Muscle layer of colon (tissue), 2 donors: ENCODE results near the gene CHIC1.
"Not testable (repeated sequence)": the region's sequence is repeated elsewhere in the genome, so short reads cannot be mapped to it uniquely, and the experiment has no call there.

ENCODE experiments used
- H3K27ac ChIP-seq: one replicate; pipeline ENCODE4 v1.7.0; 2013; ENCODE audit warnings: low read depth, mild to moderate bottlenecking, low read length, moderate library complexity
- H3K27me3 ChIP-seq, 2 donors: one replicate each; pipeline ENCODE4 v1.7.0; 2013; ENCODE audit warnings: low read length in 2 of 2, mild to moderate bottlenecking in 2 of 2; ENCODE audit not compliant: insufficient read depth in 2 of 2, control insufficient read depth in 1 of 2
- H3K36me3 ChIP-seq: one replicate; pipeline ENCODE4 v1.7.0; 2013; ENCODE audit warnings: mild to moderate bottlenecking, low read length; ENCODE audit not compliant: insufficient read depth
- H3K4me1 ChIP-seq: one replicate; pipeline ENCODE4 v1.7.0; 2013; ENCODE audit warnings: mild to moderate bottlenecking, low read length; ENCODE audit not compliant: insufficient read depth
- H3K4me3 ChIP-seq, 2 donors: one replicate each; pipeline ENCODE4 v1.7.0; 2013; ENCODE audit warnings: low read length in 2 of 2, low read depth in 1 of 2, mild to moderate bottlenecking in 1 of 2, moderate library complexity in 1 of 2
- H3K9ac ChIP-seq: one replicate; pipeline ENCODE4 v1.7.0; 2013; ENCODE audit warnings: low read length
- H3K9me3 ChIP-seq: one replicate; pipeline ENCODE4 v1.7.0; 2013; ENCODE audit warnings: mild to moderate bottlenecking, low read length
- donor health status: abdominal sarcoma.
- donor health status: Adenocarcinoma of cecum.

Gene CHIC1

GRCh38 chrX:73562984-73563737 lies at the start of gene CHIC1:
CHIC1 (plus strand) TSS chrX:73563197; CDS start chrX:73563285, 88 bp downstream.
- peak within 1 kb of the TSS; percentile 75 for H3K27ac ChIP-seq
- no peaks in the 10 kb centered on the region for H3K9me3 ChIP-seq
- no peaks in the 10 kb centered on the region for H3K27me3 ChIP-seq
- peaks cover 4% of the 10 kb centered on the region for H3K4me1 ChIP-seq
- H3K4me3 ChIP-seq = peak within 1 kb of the TSS; percentile 47 to 77
- H3K36me3 ChIP-seq = no peaks in the 10 kb centered on the region
- H3K9ac ChIP-seq = peak within 1 kb of the TSS; percentile 66

GRCh38 chrX:73522823-73523222 lies 40.2 kb upstream of the CHIC1 start:
- not testable (repeated sequence) for H3K9ac ChIP-seq, H3K4me1 ChIP-seq, H3K9me3 ChIP-seq, H3K27me3 ChIP-seq, H3K27ac ChIP-seq, H3K4me3 ChIP-seq, H3K36me3 ChIP-seq

GRCh38 chrX:73524906-73525305 lies 38.1 kb upstream of the CHIC1 start:
- H3K4me3 ChIP-seq = no peak overlapping the region
- H3K9me3 ChIP-seq = no peaks in the 10 kb centered on the region
- no peak overlapping the region for H3K9ac ChIP-seq
- H3K36me3 ChIP-seq = no peaks in the 10 kb centered on the region
- H3K27me3 ChIP-seq = no peaks in the 10 kb centered on the region
- no peak overlapping the region for H3K27ac ChIP-seq
- H3K4me1 ChIP-seq = no peaks in the 10 kb centered on the region

GRCh38 chrX:73525928-73526690 lies 36.9 kb upstream of the CHIC1 start:
- no peaks in the 10 kb centered on the region for H3K4me1 ChIP-seq
- H3K27me3 ChIP-seq = no peaks in the 10 kb centered on the region
- H3K27ac ChIP-seq = no peak overlapping the region
- no peaks in the 10 kb centered on the region for H3K36me3 ChIP-seq
- no peaks in the 10 kb centered on the region for H3K9me3 ChIP-seq
- H3K4me3 ChIP-seq = no peak overlapping the region
- H3K9ac ChIP-seq = no peak overlapping the region

GRCh38 chrX:73531655-73532054 lies 31.3 kb upstream of the CHIC1 start:
- not testable (repeated sequence) for H3K27ac ChIP-seq, H3K4me3 ChIP-seq, H3K9ac ChIP-seq, H3K4me1 ChIP-seq, H3K36me3 ChIP-seq, H3K27me3 ChIP-seq, H3K9me3 ChIP-seq

- H3K9ac ChIP-seq = no peak overlapping the region
- no peaks in the 10 kb centered on the region for H3K27me3 ChIP-seq
- H3K27ac ChIP-seq = no peak overlapping the region
- no peak overlapping the region for H3K4me3 ChIP-seq
- H3K4me1 ChIP-seq = no peaks in the 10 kb centered on the region
- no peaks in the 10 kb centered on the region for H3K9me3 ChIP-seq
- H3K36me3 ChIP-seq = no peaks in the 10 kb centered on the region
Observed at GRCh38 chrX:73556159-73556558, 6.8 kb upstream of the CHIC1 start.

- Histone ChIP-seq H3K27me3 (no peaks in the 10 kb centered on the region), H3K4me3 (no peak overlapping the region), H3K9me3 (no peaks in the 10 kb centered on the region), H3K4me1 (no peaks in the 10 kb centered on the region), H3K27ac (no peak overlapping the region), H3K9ac (no peak overlapping the region), H3K36me3 (no peaks in the 10 kb centered on the region)
Observed at GRCh38 chrX:73561801-73562200, 1.2 kb upstream of the CHIC1 start.

- peak overlapping the region; percentile 23 for H3K9ac ChIP-seq
- H3K27ac ChIP-seq = peak overlapping the region; percentile 54
- no peaks in the 10 kb centered on the region for H3K36me3 ChIP-seq
- peaks cover 3% of the 10 kb centered on the region for H3K4me1 ChIP-seq
- H3K4me3 ChIP-seq = peak overlapping the region; percentile 27 to 77
- H3K9me3 ChIP-seq = no peaks in the 10 kb centered on the region
- H3K27me3 ChIP-seq = no peaks in the 10 kb centered on the region
Observed at GRCh38 chrX:73562458-73562857, 539 bp upstream of the CHIC1 start.

GRCh38 chrX:73563738-73564068 lies 706 bp downstream of the CHIC1 start:
- Histone ChIP-seq H3K27ac (peak overlapping the region; percentile 75), H3K9me3 (no peaks in the 10 kb centered on the region), H3K4me1 (peaks cover 4% of the 10 kb centered on the region), H3K27me3 (no peaks in the 10 kb centered on the region), H3K4me3 (peak overlapping the region; percentile 47 to 77), H3K9ac (peak overlapping the region; percentile 66), H3K36me3 (no peaks in the 10 kb centered on the region)

GRCh38 chrX:73577361-73577760 lies 14.4 kb downstream of the CHIC1 start:
- Histone ChIP-seq H3K9me3 (no peaks in the 10 kb centered on the region), H3K27me3 (no peaks in the 10 kb centered on the region), H3K9ac (no peak overlapping the region), H3K36me3 (no peaks in the 10 kb centered on the region), H3K4me1 (no peaks in the 10 kb centered on the region), H3K4me3 (no peak overlapping the region), H3K27ac (no peak overlapping the region)

GRCh38 chrX:73581002-73581628 lies 18.1 kb downstream of the CHIC1 start:
- no peak overlapping the region for H3K4me3 ChIP-seq
- H3K9me3 ChIP-seq = no peaks in the 10 kb centered on the region

More at GRCh38 chrX:73581002-73581628, 18.1 kb downstream of the CHIC1 start:
- H3K27ac ChIP-seq = no peak overlapping the region
- H3K36me3 ChIP-seq = no peaks in the 10 kb centered on the region
- no peaks in the 10 kb centered on the region for H3K27me3 ChIP-seq
- H3K9ac ChIP-seq = no peak overlapping the region
- no peaks in the 10 kb centered on the region for H3K4me1 ChIP-seq
